Lung (tissue), 16 donors: Measurements from ENCODE around the gene AGPS. TPM values are rescaled to one million over a fixed set of nuclear protein-coding genes. Genes with fewer than 3 reads are reported as not detected.

Experiments
- ATAC-seq: fragments of 200-7000 bp; cut with Tn5 transposase; one replicate; pipeline ENCODE4 v1.9.1; 2020; ENCODE audit warnings: moderate number of reproducible peaks; ENCODE audit not compliant: insufficient read depth, low FRiP score
- DNase-seq, 3 donors: peaks; one replicate each; pipeline ENCODE4 v3.0.0-alpha.2; 2013 to 2017
- H3K27ac ChIP-seq, 2 donors: one replicate each; pipeline ENCODE4 v1.5.1; 2013; ENCODE audit warnings: mild to moderate bottlenecking in 2 of 2, moderate library complexity in 2 of 2, control low read depth in 1 of 2, inconsistent platforms in 1 of 2, low read depth in 1 of 2, low read length in 1 of 2
- H3K27me3 ChIP-seq, 3 donors: one replicate each; pipeline ENCODE4 v1.5.1; 2013; ENCODE audit warnings: low read length in 2 of 3; ENCODE audit not compliant: control insufficient read depth in 3 of 3, insufficient read depth in 3 of 3
- H3K36me3 ChIP-seq, 4 donors: one replicate each; pipeline ENCODE4 v1.5.1; 2013; ENCODE audit warnings: low read length in 4 of 4, mild to moderate bottlenecking in 1 of 4, moderate library complexity in 1 of 4; ENCODE audit not compliant: control insufficient read depth in 4 of 4, insufficient read depth in 4 of 4
- H3K4me1 ChIP-seq, 5 donors: one replicate each; pipeline ENCODE4 v1.5.1; 2013; ENCODE audit warnings: low read length in 5 of 5, mild to moderate bottlenecking in 2 of 5, moderate library complexity in 1 of 5; ENCODE audit not compliant: control insufficient read depth in 5 of 5, insufficient read depth in 5 of 5
- H3K4me3 ChIP-seq: one replicate; pipeline ENCODE4 v1.5.1; 2013; ENCODE audit warnings: mild to moderate bottlenecking, control low read depth, moderate library complexity
- H3K9ac ChIP-seq, 2 donors: one replicate each; pipeline ENCODE4 v1.5.1; 2013; ENCODE audit warnings: low read length in 2 of 2, control low read depth in 1 of 2; ENCODE audit not compliant: insufficient read depth in 1 of 2
- H3K9me3 ChIP-seq, 4 donors: one replicate each; pipeline ENCODE4 v1.5.1; 2013; ENCODE audit warnings: low read length in 3 of 4, mild to moderate bottlenecking in 1 of 4, moderate library complexity in 1 of 4; ENCODE audit not compliant: control insufficient read depth in 4 of 4, insufficient read depth in 3 of 4
- WGBS, 2 donors: extraction: QIAGEN DNeasy Blood & Tissue Kit; methylation state at CpG; one replicate each; pipeline ENCODE4 v1.1.7; 2013; 5-methylcytosine and 5-hydroxymethylcytosine counted together
- long read RNA-seq, 5 donors: transcript quantifications; one replicate each; lab custom pipeline, GENCODE V29; 2026
- polyA plus RNA-seq, 2 donors: library from polyadenylated mRNA; stranded (reverse); fragments of 200-250 nt; gene quantifications; one replicate each; pipeline ENCODE4 v1.2.1, GENCODE V29; 2013
- total RNA-seq, 2 donors: library from RNA; depleted of rRNA in 1 of 2; stranded (reverse); fragments of >200 nt in 1 of 2; gene quantifications; one replicate each; pipeline ENCODE4 v1.2.1, GENCODE V29; 2014 to 2021
- TF ChIP-seq, protein P1 (sequence below): IDR thresholded peaks from 2 replicates; pipeline ENCODE4 v1.5.1; 2012; ENCODE audit warnings: mild to moderate bottlenecking; ENCODE audit errors: control extremely low read depth, extremely low read depth
- donor health status: control.
- donor health status: control.
- donor health status: Bipolar disorder and iron deficiency.
- donor health status: healthy.
- donor health status: DM: yes; HTN: yes; CAD: no.

Gene AGPS
- total RNA-seq (10 to 100 TPM; 35.9 to 43.9 TPM), polyA plus RNA-seq (10 to 100 TPM in 1 of 2 donors, 1 to 10 TPM in 1; 5.2 to 11.7 TPM)
- long read RNA-seq, donor 1, full-length matches to known transcripts: 8 of 8 reads
- long read RNA-seq, donor 1, partial matches to known transcripts: 0 of 8 reads
- long read RNA-seq, donor 1, other reads (novel, unspliced or antisense): 0 of 8 reads
- long read RNA-seq, donor 2, full-length matches to known transcripts: 1 of 1 reads
- long read RNA-seq, donor 2, partial matches to known transcripts: 0 of 1 reads
- long read RNA-seq, donor 2, other reads (novel, unspliced or antisense): 0 of 1 reads
- long read RNA-seq, donor 3, full-length matches to known transcripts: 2 of 2 reads
- long read RNA-seq, donor 3, partial matches to known transcripts: 0 of 2 reads
- long read RNA-seq, donor 3, other reads (novel, unspliced or antisense): 0 of 2 reads
- long read RNA-seq, donor 4, full-length matches to known transcripts: 3 of 3 reads
- long read RNA-seq, donor 4, partial matches to known transcripts: 0 of 3 reads
- long read RNA-seq, donor 4, other reads (novel, unspliced or antisense): 0 of 3 reads
- long read RNA-seq, donor 5, full-length matches to known transcripts: 5 of 5 reads
- long read RNA-seq, donor 5, partial matches to known transcripts: 0 of 5 reads
- long read RNA-seq, donor 5, other reads (novel, unspliced or antisense): 0 of 5 reads

DNA sequence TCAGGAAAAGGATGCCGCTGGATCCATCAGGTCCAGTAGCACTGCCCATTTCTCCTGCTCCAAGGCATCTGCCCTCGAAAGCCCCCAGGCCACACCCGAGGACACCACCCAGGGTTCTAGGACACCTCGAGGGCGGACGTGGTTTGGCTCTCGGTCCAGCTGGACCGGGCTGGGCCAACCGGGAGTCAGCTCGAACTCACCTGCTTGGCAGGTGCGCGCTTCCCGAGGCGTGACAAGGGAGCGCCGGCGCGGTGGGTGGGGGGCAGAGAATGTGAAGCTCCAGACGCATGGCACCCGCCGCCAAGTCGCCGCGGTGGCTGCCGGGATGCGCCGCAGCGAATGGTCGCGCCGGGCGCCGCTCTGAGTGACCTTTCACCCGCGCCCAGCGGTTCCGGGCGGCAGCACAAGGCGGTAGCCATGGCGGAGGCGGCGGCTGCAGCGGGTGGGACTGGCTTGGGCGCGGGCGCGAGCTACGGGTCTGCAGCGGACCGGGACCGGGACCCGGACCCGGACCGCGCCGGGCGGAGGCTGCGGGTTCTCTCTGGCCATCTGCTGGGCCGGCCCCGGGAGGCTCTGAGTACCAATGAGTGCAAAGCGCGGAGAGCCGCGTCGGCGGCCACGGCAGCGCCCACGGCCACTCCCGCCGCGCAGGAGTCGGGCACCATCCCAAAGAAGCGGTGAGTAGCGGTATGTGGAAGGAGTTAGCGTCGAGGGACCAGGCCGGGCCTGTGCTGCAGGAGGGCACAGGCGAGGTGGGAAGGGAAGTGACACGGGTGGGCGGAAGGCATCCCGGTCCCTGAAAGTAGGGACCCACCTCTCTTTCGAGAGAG, at the start of gene AGPS:
Gene AGPS (plus strand): TSS at position 401 of the 830 bp plus-strand sequence. CDS start 17 bp downstream, at position 418.
- Histone ChIP-seq H3K4me3 (peak within 1 kb of the TSS; percentile 93), H3K36me3 (no peaks in the 10 kb centered on the region), H3K27ac (peak within 1 kb of the TSS; percentile 84 to 87), H3K4me1 (peaks cover 0 to 35% (median 4%) of the 10 kb centered on the region in 5 donors), H3K9me3 (no peaks in the 10 kb centered on the region), H3K9ac (peak within 1 kb of the TSS; percentile 84 to 85), H3K27me3 (no peaks in the 10 kb centered on the region)
- ATAC-seq: peak; percentile 95
- 1% methylated on average over 80 to 83 of the region's 83 CpGs for WGBS, 2 donors
- DNase-seq: peak; percentile 73 to 85 (median 84)
- TF ChIP-seq, protein P1, sequence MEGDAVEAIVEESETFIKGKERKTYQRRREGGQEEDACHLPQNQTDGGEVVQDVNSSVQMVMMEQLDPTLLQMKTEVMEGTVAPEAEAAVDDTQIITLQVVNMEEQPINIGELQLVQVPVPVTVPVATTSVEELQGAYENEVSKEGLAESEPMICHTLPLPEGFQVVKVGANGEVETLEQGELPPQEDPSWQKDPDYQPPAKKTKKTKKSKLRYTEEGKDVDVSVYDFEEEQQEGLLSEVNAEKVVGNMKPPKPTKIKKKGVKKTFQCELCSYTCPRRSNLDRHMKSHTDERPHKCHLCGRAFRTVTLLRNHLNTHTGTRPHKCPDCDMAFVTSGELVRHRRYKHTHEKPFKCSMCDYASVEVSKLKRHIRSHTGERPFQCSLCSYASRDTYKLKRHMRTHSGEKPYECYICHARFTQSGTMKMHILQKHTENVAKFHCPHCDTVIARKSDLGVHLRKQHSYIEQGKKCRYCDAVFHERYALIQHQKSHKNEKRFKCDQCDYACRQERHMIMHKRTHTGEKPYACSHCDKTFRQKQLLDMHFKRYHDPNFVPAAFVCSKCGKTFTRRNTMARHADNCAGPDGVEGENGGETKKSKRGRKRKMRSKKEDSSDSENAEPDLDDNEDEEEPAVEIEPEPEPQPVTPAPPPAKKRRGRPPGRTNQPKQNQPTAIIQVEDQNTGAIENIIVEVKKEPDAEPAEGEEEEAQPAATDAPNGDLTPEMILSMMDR: no peak

DNA sequence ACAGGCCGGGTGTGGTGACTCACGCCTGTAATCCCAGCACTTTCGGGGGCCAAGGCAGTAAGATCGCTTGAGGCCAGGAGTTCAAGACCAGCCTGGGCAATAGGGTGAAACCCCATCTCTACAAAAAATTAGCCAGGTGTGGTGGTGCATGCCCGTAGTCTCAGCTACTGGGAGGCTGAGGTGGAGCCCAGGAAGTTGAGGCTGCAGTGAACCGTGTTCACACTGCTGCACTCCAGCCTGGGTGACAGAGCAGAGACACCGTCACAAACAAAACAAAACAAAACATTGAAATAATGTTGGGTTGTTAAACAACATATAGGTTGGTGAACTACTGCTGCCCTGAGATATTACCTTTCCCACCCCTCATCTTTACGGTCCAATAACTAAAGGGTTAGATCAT, 48.8 kb upstream of the AGPS start:
- H3K4me1 ChIP-seq: no peaks in the 10 kb centered on the region
- H3K9me3 ChIP-seq: no peaks in the 10 kb centered on the region
- no peak overlapping the region for H3K4me3 ChIP-seq
- no peak for DNase-seq
- no peaks in the 10 kb centered on the region for H3K27me3 ChIP-seq
- ATAC-seq: no peak
- H3K36me3 ChIP-seq: no peaks in the 10 kb centered on the region
- H3K9ac ChIP-seq: no peak overlapping the region
- 88% methylated on average over 8 of the region's 8 CpGs for WGBS, 2 donors
- TF ChIP-seq, protein P1: no peak
- H3K27ac ChIP-seq: no peak overlapping the region

DNA sequence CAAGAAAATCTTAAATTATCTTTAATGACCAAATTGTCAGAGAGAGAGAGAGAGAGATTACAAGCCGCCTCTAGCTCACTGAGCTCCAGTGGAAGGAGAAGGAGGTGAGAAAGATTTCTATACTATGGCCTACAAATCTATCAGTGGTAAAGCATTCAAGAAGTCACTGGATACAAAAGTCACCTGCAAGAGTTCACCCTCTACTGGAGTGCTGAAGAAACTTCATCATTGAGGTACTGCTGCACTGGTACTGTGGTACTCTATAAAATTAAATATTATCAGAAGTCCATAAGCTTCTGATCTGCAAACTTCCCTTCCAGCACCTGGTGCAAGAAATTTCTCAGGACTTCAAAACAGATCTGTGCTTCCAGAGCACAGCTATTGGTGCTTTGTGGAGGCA, 48.3 kb upstream of the AGPS start:
- Histone ChIP-seq H3K9ac (no peak overlapping the region), H3K4me1 (peaks cover 0 to under 1% (median 0%) of the 10 kb centered on the region in 5 donors), H3K9me3 (no peaks in the 10 kb centered on the region), H3K4me3 (no peak overlapping the region), H3K36me3 (no peaks in the 10 kb centered on the region), H3K27ac (no peak overlapping the region), H3K27me3 (no peaks in the 10 kb centered on the region)
- ATAC-seq (no peak), DNase-seq (no peak)
- 95 to 97% methylated on average over 1 of the region's 1 CpG for WGBS, 2 donors
- TF ChIP-seq, protein P1: no peak
